NCI-H2029 (cell line): Measurements from ENCODE around the gene SMIM44.

Experiments used
- DNase-seq: peaks from one replicate; lab custom pipeline; 2025; lab: John Stamatoyannopoulos, UW

SMIM44 gene

GRCh38 chr19:3477506-3477905 is 5.7 kb downstream of the SMIM44 start:
- no peak for DNase-seq

- no peak for DNase-seq
These were observed 6.4 kb downstream of the SMIM44 start for GRCh38 chr19:3476830-3477229.

- no peak for DNase-seq
These were observed 7.8 kb downstream of the SMIM44 start for GRCh38 chr19:3475449-3475848.

- DNase-seq: no peak
These were observed 8.6 kb downstream of the SMIM44 start for GRCh38 chr19:3474614-3475013.

- DNase-seq: no peak
These were observed 9.2 kb downstream of the SMIM44 start for GRCh38 chr19:3474010-3474409.

GRCh38 chr19:3471954-3472655 is 11.1 kb downstream of the SMIM44 start:
- DNase-seq: no peak

- DNase-seq: no peak
These were observed 12.6 kb downstream of the SMIM44 start for GRCh38 chr19:3470500-3471128.

- DNase-seq: no peak
These were observed 13.4 kb downstream of the SMIM44 start for GRCh38 chr19:3469638-3470499.

- DNase-seq: no peak
These were observed 15.0 kb downstream of the SMIM44 start for GRCh38 chr19:3468211-3468610.

- DNase-seq: no peak
These were observed 15.6 kb downstream of the SMIM44 start for GRCh38 chr19:3467437-3468198.

GRCh38 chr19:3466635-3467034 is 16.6 kb downstream of the SMIM44 start:
- no peak for DNase-seq

GRCh38 chr19:3465552-3465951 is 17.7 kb downstream of the SMIM44 start:
- DNase-seq: no peak

GRCh38 chr19:3464587-3465235 is 18.5 kb downstream of the SMIM44 start:
- DNase-seq: no peak

GRCh38 chr19:3463714-3464586 is 19.3 kb downstream of the SMIM44 start:
- DNase-seq: no peak

GRCh38 chr19:3462991-3463713 is 20.1 kb downstream of the SMIM44 start:
- no peak for DNase-seq

GRCh38 chr19:3459965-3460582 is 23.2 kb downstream of the SMIM44 start:
- DNase-seq: no peak

GRCh38 chr19:3459089-3459881 is 24.0 kb downstream of the SMIM44 start:
- no peak for DNase-seq

GRCh38 chr19:3458229-3459088 is 24.8 kb downstream of the SMIM44 start:
- DNase-seq: no peak
